HG03135 (cell line): ENCODE data around the gene ENAH.
A peak's percentile ranks its signal among the peaks of the same experiment; 100 is the strongest.
"Not testable (repeated sequence)": the region's sequence is repeated elsewhere in the genome, so short reads cannot be mapped to it uniquely, and the experiment has no call there.

ENCODE experiments used
- ATAC-seq: cut with Tn5 transposase; IDR thresholded peaks from one replicate; pipeline ENCODE4 v1.9.1; 2021; ENCODE audit warnings: mild to moderate bottlenecking, moderate library complexity; ENCODE audit not compliant: unreplicated experiment

Gene ENAH

DNA sequence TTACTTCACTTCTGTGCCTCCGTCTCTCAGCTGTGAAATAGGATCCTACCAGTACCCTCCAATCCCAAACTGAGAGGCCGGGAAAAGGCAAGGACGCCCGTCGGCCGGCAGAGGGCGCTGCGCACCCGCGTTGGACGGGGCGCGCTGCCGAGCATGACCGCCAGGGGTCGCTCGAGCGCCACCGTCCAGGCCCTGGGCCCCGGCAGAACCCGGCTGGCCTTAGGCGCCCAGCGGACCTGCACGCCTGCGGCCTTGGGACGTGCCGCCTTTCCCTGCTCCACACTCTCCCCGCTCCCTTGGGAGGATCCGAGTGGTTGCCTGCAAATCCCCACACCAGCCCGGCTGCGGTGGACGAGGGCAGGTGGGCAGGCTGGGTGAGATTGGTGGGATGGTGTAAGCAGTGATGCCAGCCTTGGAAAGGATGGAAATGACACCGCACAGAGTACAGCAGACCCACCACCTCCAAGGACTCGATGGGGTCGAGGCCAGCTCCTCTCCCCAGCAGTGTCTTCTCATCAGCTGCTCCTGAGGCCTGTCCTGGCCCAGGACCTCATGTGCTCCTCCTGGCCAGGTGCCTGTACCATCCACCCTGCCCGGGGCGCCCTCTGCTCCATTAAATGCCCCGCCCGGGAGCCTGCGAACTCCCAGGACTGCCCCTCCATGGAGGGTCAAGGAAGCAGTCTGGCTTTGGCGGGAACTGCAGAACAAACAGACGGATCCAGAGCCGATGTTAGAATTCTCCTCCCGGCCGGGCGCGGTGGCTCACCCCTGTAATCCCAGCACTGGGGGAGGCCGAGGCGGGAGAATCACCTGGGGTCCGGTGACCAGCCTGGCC lies 177.7 kb downstream of the ENAH start:
- ATAC-seq = peak; percentile 61

DNA sequence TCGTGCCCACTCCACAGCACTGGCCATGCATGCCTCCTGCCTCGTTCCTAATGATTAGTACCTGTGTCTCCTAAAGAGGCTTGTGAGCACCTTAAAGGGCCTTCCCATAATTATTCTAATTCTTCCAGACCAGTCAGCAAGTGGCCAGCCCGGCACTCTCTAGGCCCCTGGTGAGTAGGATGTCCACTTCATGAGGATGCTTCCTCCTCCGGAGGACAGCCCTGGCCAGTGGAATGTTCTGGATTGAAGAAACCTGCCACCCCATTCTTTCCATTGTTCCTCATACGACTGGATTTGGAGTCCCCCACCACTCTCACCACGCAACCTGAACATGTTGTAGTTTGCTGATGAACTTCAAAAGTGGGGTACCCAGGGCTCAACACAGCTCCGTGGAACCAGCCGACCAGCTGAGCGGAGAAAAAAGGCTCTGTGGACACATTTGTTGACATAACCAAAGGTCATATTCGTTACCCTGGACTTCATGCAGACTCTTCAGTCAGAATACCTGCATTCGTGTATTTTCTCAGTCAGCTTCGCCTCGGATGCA lies 178.4 kb downstream of the ENAH start:
- ATAC-seq = no peak

DNA sequence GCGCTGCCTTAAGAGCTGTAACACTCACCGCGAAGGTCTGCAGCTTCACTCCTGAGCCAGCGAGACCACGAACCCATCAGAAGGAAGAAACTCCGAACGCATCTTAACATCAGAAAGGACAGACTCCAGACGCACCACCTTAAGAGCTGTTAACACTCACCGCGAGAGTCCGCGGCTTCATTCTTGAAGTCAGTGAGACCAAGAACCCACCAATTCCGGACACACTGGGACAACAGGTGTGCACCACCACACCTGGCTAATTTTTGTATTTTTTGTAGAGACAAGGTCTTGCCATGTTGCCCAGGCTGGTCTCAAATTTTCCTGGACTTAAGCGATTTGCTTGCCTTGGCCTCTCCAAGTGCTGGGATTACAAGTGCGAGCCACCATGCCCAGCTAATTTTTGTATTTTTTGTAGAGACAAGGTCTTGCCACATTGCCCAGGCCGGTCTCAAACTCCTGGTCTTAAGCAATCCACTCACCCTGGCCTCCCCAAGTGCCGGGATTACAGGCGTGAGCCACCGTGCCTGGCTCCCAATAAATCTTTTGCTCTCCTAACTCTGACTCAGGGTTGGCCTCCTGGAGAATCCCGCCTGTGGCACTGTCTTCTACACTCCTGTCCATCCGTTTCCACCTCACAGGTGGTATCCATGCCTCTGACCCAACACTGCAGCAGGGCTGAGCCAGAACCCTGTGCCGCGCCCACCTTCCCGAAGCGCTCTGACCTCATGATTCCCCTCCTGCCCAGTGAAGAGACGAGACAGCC lies 179.1 kb downstream of the ENAH start:
- ATAC-seq = not testable (repeated sequence)

DNA sequence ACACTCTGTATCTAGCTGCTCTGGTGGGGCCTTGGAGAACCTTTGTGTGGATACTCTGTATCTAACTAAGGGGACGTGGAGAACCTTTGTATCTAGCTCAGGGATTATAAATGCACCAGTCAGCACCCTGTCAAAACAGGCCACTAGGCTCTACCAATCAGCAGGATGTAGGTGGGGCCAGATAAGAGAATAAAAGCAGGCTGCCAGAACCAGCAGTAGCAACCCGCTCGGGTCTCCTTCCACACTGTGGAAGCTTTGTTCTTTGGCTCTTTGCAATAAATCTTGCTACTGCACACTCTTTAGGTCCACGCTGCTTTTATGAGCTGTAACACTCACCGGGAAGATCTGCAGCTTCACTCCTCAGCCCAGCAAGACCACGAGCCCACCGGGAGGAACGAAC lies 179.7 kb downstream of the ENAH start:
- not testable (repeated sequence) for ATAC-seq

DNA sequence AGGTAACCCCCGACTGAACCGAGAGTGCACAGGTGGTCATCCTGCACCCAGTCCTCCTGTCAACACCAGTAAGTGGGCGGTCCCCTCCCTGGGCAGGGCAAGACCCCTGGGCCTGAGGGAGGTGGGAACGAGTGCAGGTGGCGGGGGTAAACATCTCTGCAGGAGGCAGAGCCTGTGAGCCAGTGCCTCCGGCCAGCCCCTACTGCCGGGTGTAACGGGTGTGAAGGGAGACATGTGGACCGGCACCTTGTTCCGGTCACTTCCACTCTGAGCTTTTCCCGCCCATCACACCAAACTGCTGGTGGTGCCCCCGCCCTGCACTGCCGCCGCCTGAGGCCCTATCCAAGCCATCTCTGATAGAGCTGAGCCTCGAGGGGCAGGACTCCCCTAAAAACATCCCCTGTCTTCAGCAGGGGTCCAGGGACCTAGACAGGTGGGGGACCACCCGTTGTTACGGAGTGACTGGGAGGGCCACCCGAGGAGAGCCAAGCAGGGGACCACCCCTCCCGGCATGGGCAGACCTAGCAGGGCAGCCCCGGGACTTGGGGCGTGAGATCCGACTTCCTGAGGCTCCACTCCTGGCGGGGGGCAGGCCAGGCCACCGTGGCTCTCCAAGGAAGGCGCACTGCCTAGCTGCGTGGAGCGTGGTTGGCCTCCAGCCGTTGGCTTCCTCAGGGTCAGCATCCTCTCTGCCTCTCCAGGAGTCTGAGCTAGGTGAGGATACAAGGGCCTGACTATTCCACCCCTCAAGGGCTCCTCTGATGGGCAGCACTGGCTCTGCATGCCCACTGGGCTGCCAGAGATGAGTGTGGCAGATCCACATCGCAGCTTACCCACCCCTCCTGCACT lies 181.2 kb downstream of the ENAH start:
- no peak for ATAC-seq

DNA sequence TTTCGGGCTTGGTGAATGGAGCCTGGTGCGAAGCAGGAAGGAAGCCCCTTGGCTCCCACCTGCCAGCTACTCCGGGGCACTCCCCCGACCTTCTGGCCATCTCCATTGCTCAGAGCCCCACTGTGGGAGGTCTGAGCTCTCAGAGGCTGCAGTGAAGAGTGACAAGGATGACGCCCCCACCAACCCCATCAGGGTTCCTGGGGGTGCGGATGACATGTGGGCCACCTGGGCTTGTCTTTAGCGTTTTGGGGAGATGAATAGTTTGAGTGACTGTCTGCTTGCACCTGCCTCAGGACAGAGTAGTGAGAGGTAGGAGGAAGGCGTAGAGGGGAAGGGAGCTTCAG lies 181.8 kb downstream of the ENAH start:
- ATAC-seq = no peak

DNA sequence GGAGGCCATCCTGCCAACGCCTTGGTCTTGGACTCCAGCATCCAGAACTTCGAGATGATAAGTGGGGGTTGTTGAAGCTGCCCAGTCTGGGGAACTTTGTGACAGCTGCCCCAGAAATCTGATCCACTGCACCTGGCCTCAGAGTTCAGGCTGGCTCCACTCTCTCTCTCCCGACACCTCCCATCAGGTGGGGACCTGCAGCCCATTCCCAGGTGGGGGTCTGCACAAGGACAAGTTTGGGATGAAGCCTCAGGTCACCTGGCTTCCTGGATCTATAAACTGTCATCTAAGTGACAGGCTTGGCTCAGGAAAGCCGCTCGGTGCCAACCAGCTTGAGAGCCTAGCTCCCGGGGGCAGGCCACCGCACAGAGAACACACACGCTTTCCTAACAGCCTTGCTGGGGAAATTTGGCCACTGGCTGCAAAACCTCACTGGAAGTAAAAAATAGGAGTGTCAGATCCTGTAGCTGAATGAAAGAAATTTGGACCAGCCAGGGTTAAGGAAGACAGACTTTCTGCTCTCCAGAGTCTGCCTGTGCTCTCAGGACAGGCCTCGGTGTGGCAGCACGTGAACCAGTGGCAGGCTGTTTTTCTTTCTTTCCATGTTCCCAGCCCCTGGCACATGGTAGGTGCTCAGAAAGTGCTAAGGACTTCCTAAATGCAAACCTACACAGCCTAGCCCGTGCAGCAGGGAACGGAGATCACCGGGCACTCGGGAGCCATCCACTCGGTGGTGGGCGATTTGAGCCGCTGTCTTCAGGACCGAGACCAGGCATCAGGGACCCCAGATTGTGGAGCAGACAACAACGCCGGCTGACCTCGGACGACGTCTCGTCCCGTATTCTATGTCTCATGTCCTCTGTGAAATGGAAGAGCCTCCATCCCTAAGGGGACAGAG lies 182.5 kb downstream of the ENAH start:
- no peak for ATAC-seq

DNA sequence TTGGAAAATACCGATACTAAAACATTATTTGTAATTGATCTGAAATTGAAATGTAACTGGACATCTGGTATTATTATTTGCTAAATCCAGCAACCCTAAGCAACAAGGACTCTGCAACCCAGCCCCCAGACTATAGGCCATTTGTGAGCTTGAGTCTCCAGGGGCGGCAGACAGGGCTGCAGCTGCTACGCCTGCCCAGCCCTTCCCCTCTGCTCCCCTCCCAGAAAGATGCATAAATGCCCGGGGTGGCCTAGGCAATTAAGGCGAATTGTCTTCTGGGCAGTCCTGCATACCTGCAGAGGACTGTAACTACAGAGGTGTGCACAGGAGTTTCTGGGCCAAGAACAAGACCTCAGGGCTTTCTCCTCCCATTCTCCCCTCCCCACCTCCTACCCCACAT lies 183.9 kb downstream of the ENAH start:
- no peak for ATAC-seq

DNA sequence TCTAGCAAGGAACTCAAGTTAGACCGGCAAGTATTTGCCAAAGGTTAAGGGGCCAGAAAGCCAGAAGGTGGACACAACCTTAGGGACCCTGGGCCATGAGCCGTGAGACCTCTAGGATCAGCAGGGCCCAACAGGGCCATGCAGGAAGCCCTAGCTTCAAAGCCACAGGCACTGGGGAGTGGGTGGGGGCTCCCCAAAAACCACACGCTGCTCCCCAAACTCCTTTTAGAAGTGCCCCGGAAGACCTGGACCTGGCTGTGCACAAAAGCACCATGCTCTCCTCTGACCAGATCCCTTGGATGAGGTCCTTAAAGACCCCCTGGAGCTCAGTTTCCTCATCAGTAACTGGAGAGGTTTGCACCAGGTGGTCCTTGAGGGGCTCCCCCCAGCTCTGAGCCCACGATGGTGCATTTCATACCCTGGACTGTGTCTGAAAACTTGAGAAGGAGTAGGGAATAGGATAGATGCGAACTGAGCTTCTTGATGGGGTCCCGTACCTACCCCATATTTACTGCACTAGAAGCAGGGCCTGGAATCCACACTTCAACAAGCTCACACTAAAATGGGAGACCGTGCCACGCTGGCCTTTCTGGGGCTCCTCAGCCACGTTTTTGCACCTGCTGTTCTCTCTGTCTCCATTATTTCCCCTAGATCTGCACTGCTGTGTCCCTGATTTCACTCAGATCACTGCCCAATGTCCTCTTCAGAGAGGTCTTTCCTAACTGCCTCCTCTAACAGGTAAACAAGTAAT lies 184.5 kb downstream of the ENAH start:
- ATAC-seq = no peak

DNA sequence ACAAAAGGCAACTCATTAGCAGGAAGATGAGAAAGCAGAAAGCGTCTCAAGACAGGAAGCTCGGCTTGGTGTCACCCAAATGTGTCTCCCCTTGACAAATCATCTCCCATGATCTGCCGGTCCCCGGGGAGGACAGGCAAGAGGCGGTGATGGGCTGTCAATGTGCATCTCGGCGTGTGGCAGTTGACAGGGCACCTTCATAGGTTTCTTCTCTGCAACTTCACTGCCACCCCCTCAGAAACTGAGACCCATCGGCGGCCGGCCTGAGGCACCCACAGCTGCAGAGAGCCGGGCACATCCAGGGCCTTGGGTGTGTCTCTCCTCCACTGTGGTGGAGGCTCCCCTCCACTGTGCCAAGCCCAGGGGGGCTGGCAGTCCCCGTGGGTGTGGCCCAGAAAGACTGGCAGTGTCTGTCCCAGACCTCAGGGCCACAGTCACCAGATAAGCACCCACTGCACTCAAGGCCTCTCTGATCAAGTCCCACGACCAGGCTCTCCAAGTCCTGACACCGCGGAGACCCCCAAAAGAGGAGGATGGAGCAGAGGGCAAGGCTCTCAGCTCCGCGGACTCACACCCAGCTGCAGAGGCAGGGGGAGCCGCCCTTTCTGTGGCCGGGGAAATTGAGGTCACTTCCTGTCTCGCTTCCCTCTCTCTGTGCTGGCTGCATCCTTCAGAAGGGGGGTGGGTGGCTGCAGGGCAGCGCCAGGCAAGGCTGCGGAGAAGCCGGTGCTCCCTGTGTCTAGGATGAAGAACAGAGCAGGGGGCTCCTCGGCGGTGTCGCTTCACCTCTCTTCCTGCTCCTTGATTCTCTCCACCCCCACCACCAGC lies 185.5 kb downstream of the ENAH start:
- peak; percentile 94 for ATAC-seq

DNA sequence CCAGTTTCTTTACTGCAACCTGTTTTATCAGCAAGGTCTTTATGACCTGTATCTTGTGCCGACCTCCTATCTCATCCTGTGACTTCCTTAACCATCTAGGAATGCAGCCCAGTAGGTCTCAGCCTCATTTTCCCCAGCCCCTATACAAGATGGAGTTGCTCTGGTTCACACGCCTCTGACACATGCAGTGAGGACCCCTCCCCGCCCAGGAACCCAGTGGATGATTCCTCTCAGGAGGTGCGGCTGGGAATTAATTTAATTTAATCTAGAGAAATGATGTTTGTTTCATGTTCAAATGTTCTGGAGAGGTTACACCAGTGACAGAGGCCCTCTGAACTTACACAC lies 186.1 kb downstream of the ENAH start:
- no peak for ATAC-seq

DNA sequence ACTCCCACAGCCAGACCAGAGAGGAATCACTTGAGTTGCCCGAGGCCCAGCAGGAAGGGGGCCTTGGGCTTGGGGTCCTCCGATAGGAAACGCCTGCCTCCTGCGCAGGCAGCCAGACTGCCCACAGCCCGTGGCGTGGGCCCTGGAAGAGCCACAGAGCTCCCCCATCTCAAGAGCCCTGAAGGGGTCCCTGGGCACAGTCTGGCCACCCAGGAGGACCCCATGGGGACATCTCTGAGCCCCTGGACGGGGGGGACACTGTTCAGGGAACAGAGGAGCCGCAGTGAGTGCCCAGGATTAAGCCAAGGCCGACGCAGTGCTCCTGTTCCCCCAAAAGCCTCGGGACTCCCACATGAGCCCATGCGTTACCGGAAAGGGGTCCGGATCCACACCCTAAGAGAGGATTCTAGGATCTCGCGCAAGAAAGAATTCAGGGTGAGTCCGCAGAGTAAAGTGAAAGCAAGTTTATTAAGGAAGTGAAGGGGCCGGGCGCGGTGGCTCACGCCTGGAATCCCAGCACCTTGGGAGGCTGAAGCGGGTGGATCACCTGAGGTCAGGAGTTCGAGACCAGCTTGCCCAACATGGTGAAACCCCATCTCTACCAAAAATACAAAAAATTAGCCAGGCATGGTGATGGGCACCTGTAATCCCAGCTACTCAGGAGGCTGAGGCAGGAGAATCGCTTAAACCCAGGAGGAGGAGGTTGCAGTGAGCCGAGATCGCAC lies 187.0 kb downstream of the ENAH start:
- no peak for ATAC-seq

DNA sequence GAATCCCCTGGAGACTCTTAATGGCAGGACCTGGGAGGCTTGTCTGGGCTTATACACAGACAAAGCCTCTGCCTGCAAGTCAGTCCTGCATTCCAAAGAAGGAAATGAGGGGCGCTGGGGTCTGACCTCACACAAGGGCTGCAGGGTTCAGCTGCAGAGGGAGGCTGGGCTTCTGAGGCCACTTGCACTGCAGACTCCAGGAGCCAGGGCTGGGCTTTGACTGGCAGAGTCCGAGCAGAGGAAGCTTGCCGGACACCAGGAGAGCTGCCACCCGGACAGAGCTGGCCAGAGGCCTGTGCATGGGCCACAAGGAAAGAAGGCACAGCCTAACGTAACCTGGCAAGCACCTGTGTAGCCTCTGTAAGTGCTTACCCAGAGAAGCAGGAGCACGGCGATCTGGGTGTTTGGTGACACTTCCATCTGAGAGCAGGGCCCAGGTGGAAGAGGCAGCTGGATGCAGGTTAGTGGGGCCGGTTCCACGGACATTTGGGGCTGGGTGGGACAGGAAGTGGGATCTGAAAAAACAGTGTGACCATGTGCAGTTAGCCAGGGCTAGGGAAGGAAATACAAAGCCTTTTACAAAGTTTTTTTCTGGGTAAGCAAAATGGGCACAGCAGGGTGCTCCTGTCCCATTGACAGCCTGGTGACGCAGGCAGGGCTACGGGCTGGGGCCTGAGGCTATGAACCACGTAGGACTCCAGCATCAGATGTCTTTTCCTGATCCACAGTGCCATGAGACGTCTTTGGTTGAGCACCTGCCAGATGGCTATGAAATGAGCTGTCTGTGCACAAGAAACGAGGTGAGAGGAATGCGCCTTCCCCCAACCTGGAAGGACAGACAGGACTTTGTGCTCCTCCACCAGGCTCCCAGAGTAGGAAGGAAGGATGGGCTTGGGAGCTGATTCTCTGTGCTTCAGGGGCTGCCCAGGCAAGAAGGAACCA lies 187.8 kb downstream of the ENAH start:
- ATAC-seq = no peak

DNA sequence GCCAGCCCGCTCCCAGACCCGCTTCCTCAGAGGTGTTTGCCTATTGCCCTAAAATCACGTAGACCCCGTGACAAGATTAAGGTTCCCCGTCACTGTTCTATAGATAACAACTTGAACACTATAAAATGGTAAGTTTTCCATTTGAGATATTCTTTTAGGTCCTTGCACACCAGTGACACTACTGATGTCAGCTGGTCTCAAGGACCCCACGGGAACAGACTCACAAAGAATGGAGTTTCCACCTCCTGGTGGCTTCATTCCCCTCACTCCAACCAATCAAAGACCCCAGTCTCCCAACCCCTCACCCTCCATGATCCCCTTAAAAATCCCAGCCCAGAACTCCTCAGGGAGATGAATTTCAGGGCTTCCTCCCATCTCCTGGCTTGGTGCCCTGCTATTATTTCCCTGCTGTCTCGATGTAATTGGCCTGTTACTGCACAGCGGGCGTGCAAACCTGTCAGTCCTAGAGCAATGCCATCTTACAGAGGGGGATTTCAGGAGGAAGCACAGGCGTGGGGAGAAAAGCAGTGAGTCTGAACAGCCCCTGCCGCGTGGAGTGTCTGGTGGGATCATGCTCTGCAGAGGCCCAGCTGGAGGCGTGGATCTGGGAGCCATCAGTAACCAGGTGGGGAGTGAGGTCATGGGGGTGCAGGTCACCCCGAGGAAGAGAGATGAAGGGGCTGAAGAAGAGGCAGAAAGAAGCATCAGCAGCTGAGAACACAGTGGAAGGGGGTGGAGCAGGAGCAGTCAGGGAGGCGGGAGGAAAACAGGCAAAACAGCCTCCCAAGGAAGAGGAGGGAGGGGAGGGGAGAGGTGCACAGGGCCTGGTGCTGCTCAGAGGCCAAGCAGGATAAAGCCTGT lies 190.0 kb downstream of the ENAH start:
- no peak for ATAC-seq

DNA sequence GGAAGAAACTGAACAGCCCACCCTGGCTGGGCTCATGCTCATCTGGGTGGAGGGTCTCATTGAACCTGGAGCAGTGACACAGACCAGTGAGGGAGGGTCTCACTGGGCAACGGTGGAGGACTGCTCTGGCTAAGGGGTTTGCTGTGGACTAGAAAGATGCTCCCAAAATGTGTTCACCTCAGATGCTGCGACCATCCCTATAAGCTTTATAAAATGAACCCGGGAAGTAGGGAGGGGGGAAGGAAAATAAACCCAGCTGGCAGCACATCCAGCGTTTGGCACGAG lies 190.6 kb downstream of the ENAH start:
- no peak for ATAC-seq
